ENCODE data around the gene CXCR4. TPM values are rescaled to one million over a fixed set of nuclear protein-coding genes. Genes with fewer than 3 reads are reported as not detected.

CXCR4 gene
- total and polyA plus RNA-seq, 12 donors = 21.9 to 344 (median 78.6) TPM

- no peaks in the 10 kb centered on the region for H3K27me3 ChIP-seq
- TF ChIP-seq CTCF (IDR thresholded peaks at IDR 0.05) = no peak
- no peak for TF ChIP-seq POLR2A (IDR thresholded peaks at IDR 0.05)
- no peaks in the 10 kb centered on the region for H3K4me1 ChIP-seq (replicated peaks in 1 of 2)
- no peak for DNase-seq
- H3K27ac ChIP-seq = no peak overlapping the region
- H3K9me3 ChIP-seq (replicated peaks in 1 of 3) = no peaks in the 10 kb centered on the region
- no peaks in the 10 kb centered on the region for H3K36me3 ChIP-seq (replicated peaks in 1 of 2)
- H3K4me3 ChIP-seq = no peak overlapping the region
- intact Hi-C loops (cut with DNase I) = no loop called here
Measured at GRCh38 chr2:136146564-136146963, 28.6 kb upstream of the CXCR4 start.

GRCh38 chr2:136143603-136144451, 25.9 kb upstream of the CXCR4 start:
- Histone ChIP-seq H3K4me1 (replicated peaks in 1 of 2) (no peaks in the 10 kb centered on the region), H3K9me3 (replicated peaks in 1 of 3) (no peaks in the 10 kb centered on the region), H3K4me3 (no peak overlapping the region), H3K36me3 (replicated peaks in 1 of 2) (no peaks in the 10 kb centered on the region), H3K27ac (no peak overlapping the region), H3K27me3 (no peaks in the 10 kb centered on the region)
- no peak for DNase-seq
- intact Hi-C loops (cut with DNase I) = no loop called here
- WGBS, 4 donors = 53 to 62% (median 55%) methylated on average over 6 of the region's 6 CpGs
- TF ChIP-seq CTCF (IDR thresholded peaks at IDR 0.05) (no peak), POLR2A (IDR thresholded peaks at IDR 0.05) (no peak)

GRCh38 chr2:136141510-136142149, 23.7 kb upstream of the CXCR4 start:
- intact Hi-C loops (cut with DNase I) = no loop called here
- H3K36me3 ChIP-seq (replicated peaks in 1 of 2) = no peaks in the 10 kb centered on the region
- 65 to 69% (median 67%) methylated on average over 7 of the region's 7 CpGs for WGBS, 4 donors
- no peaks in the 10 kb centered on the region for H3K9me3 ChIP-seq (replicated peaks in 1 of 3)
- no peak for DNase-seq
- H3K4me1 ChIP-seq (replicated peaks in 1 of 2) = peaks cover 8 to 20% of the 10 kb centered on the region in 2 donors
- no peak overlapping the region for H3K4me3 ChIP-seq
- no peak overlapping the region for H3K27ac ChIP-seq
- TF ChIP-seq CTCF (IDR thresholded peaks at IDR 0.05) (no peak), POLR2A (IDR thresholded peaks at IDR 0.05) (no peak)
- no peaks in the 10 kb centered on the region for H3K27me3 ChIP-seq

GRCh38 chr2:136139631-136140030, 21.7 kb upstream of the CXCR4 start:
- H3K27ac ChIP-seq = no peak overlapping the region
- WGBS, 4 donors = 78 to 84% (median 81%) methylated on average over 3 of the region's 3 CpGs
- intact Hi-C loops (cut with DNase I) = no loop called here

More at GRCh38 chr2:136139631-136140030, 21.7 kb upstream of the CXCR4 start:
- Histone ChIP-seq H3K4me1 (replicated peaks in 1 of 2) (peaks cover 8 to 27% of the 10 kb centered on the region in 2 donors), H3K27me3 (no peaks in the 10 kb centered on the region), H3K9me3 (replicated peaks in 1 of 3) (no peaks in the 10 kb centered on the region), H3K36me3 (replicated peaks in 1 of 2) (no peaks in the 10 kb centered on the region), H3K4me3 (no peak overlapping the region)
- no peak for TF ChIP-seq CTCF (IDR thresholded peaks at IDR 0.05)
- TF ChIP-seq POLR2A (IDR thresholded peaks at IDR 0.05) = no peak
- DNase-seq = no peak
